ENCODE results near the gene ATIC. TPM values are rescaled to one million over a fixed set of nuclear protein-coding genes. Genes with fewer than 3 reads are reported as not detected.

The ATIC gene
- total and polyA plus RNA-seq, 2 donors (not counting 1 experiment from before 2014, with no cell fraction given): 40.3 to 92.7 TPM

- Histone ChIP-seq H3K27me3 (ENCODE audit: control insufficient read depth, insufficient read depth, low read length) (no peaks in the 10 kb centered on the region), H3K9me3 (ENCODE audit: control insufficient read depth, insufficient read depth, low read depth, low read length) (no peaks in the 10 kb centered on the region), H3K27ac (ENCODE audit: insufficient read depth, low read length) (no peak overlapping the region), H3K4me2 (ENCODE audit: extremely low read depth, insufficient read depth, low read length) (no peak overlapping the region), H3K4me3 (replicated peaks in 1 of 4; ENCODE audit: control extremely low read depth in 1 of 4, insufficient read depth in 1 of 4, low read depth in 3 of 4, low read length in 4 of 4) (no peak overlapping the region), H3K36me3 (ENCODE audit: control insufficient read depth, insufficient read depth, low read length) (peaks cover 31% of the 10 kb centered on the region), H4K20me1 (ENCODE audit: control insufficient read depth, extremely low read depth, insufficient read depth, low read length) (no peaks in the 10 kb centered on the region), H2AFZ (ENCODE audit: low read length) (no peak overlapping the region), H3K79me2 (ENCODE audit: control insufficient read depth, insufficient read depth, low read length) (peaks cover 10% of the 10 kb centered on the region), H3K4me1 (ENCODE audit: control insufficient read depth, extremely low read depth, insufficient read depth, low read length) (peaks cover 5% of the 10 kb centered on the region), H3K9ac (ENCODE audit: insufficient read depth, low read length) (no peak overlapping the region)
- TF ChIP-seq EZH2 (IDR thresholded peaks at IDR 0.05; ENCODE audit: low read length, missing control alignments) (no peak), CTCF (conservative IDR thresholded peaks at IDR 0.05 in 1 of 2, IDR thresholded peaks at IDR 0.05 in 1 of 2; ENCODE audit: low read depth in 1 of 2, low read length in 2 of 2) (no peak)
- no peak for DNase-seq (ENCODE audit: low read depth in 2 of 2)
Measured at GRCh38 chr2:215372968-215373649, 61.2 kb downstream of the ATIC start.

DNA sequence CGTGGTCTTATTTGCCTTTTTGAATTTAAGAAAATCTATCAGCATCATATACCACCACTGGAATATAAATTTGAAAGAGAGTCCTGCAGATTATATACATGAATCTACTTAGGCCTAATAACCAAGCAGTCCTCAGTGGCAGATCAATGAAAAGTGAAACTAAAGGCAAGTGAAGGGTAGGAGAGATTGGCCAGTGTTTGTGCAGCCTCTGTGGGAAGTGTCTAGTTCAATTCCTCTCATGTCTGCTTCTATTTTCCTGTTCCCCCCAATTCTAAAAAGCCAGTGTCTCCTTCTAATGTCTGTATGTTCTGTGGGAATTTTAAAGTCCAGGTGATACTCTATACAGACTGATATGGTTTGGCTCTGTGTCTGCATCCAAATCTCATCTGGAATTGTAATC lies 62.1 kb downstream of the ATIC start:
- Histone ChIP-seq H3K4me2 (ENCODE audit: extremely low read depth, insufficient read depth, low read length) (no peak overlapping the region), H3K27ac (ENCODE audit: insufficient read depth, low read length) (no peak overlapping the region), H3K9ac (ENCODE audit: insufficient read depth, low read length) (no peak overlapping the region), H3K4me1 (ENCODE audit: control insufficient read depth, extremely low read depth, insufficient read depth, low read length) (peaks cover 5% of the 10 kb centered on the region), H2AFZ (ENCODE audit: low read length) (no peak overlapping the region), H3K27me3 (ENCODE audit: control insufficient read depth, insufficient read depth, low read length) (no peaks in the 10 kb centered on the region), H3K4me3 (replicated peaks in 1 of 4; ENCODE audit: control extremely low read depth in 1 of 4, insufficient read depth in 1 of 4, low read depth in 3 of 4, low read length in 4 of 4) (no peak overlapping the region), H3K79me2 (ENCODE audit: control insufficient read depth, insufficient read depth, low read length) (peaks cover 11% of the 10 kb centered on the region), H3K36me3 (ENCODE audit: control insufficient read depth, insufficient read depth, low read length) (peaks cover 33% of the 10 kb centered on the region), H4K20me1 (ENCODE audit: control insufficient read depth, extremely low read depth, insufficient read depth, low read length) (no peaks in the 10 kb centered on the region), H3K9me3 (ENCODE audit: control insufficient read depth, insufficient read depth, low read depth, low read length) (no peaks in the 10 kb centered on the region)
- TF ChIP-seq EZH2 (IDR thresholded peaks at IDR 0.05; ENCODE audit: low read length, missing control alignments) (no peak), CTCF (conservative IDR thresholded peaks at IDR 0.05 in 1 of 2, IDR thresholded peaks at IDR 0.05 in 1 of 2; ENCODE audit: low read depth in 1 of 2, low read length in 2 of 2) (no peak)
- no peak for DNase-seq (ENCODE audit: low read depth in 2 of 2)

GRCh38 chr2:215374642-215375466 lies 63.0 kb downstream of the ATIC start:
- Histone ChIP-seq H3K9ac (ENCODE audit: insufficient read depth, low read length) (no peak overlapping the region), H3K4me2 (ENCODE audit: extremely low read depth, insufficient read depth, low read length) (no peak overlapping the region), H2AFZ (ENCODE audit: low read length) (no peak overlapping the region), H3K27ac (ENCODE audit: insufficient read depth, low read length) (no peak overlapping the region), H3K79me2 (ENCODE audit: control insufficient read depth, insufficient read depth, low read length) (peaks cover 11% of the 10 kb centered on the region), H4K20me1 (ENCODE audit: control insufficient read depth, extremely low read depth, insufficient read depth, low read length) (no peaks in the 10 kb centered on the region), H3K9me3 (ENCODE audit: control insufficient read depth, insufficient read depth, low read depth, low read length) (no peaks in the 10 kb centered on the region), H3K4me1 (ENCODE audit: control insufficient read depth, extremely low read depth, insufficient read depth, low read length) (no peaks in the 10 kb centered on the region), H3K27me3 (ENCODE audit: control insufficient read depth, insufficient read depth, low read length) (no peaks in the 10 kb centered on the region), H3K36me3 (ENCODE audit: control insufficient read depth, insufficient read depth, low read length) (peaks cover 37% of the 10 kb centered on the region), H3K4me3 (replicated peaks in 1 of 4; ENCODE audit: control extremely low read depth in 1 of 4, insufficient read depth in 1 of 4, low read depth in 3 of 4, low read length in 4 of 4) (no peak overlapping the region)
- DNase-seq (ENCODE audit: low read depth in 2 of 2): no peak
- TF ChIP-seq CTCF (conservative IDR thresholded peaks at IDR 0.05 in 1 of 2, IDR thresholded peaks at IDR 0.05 in 1 of 2; ENCODE audit: low read depth in 1 of 2, low read length in 2 of 2): no peak
- TF ChIP-seq EZH2 (IDR thresholded peaks at IDR 0.05; ENCODE audit: low read length, missing control alignments): no peak
